HG02610 (cell line): ENCODE data around the gene CAPZA2.
"Not testable (repeated sequence)": the region's sequence is repeated elsewhere in the genome, so short reads cannot be mapped to it uniquely, and the experiment has no call there.

ENCODE experiments used
- ATAC-seq: cut with Tn5 transposase; IDR thresholded peaks from one replicate; pipeline ENCODE4 v1.9.1; 2021; ENCODE audit warnings: mild to moderate bottlenecking, moderate library complexity; ENCODE audit not compliant: unreplicated experiment

CAPZA2 gene

GRCh38 chr7:116912269-116912909 is 50.0 kb downstream of the CAPZA2 start:
- no peak for ATAC-seq

- no peak for ATAC-seq
These were observed 56.3 kb downstream of the CAPZA2 start for GRCh38 chr7:116918704-116919103.

- no peak for ATAC-seq
These were observed 58.0 kb downstream of the CAPZA2 start for GRCh38 chr7:116920359-116920758.

- no peak for ATAC-seq
These were observed 60.2 kb downstream of the CAPZA2 start for GRCh38 chr7:116922545-116922944.

GRCh38 chr7:116924741-116925140 is 62.4 kb downstream of the CAPZA2 start:
- ATAC-seq = no peak

- ATAC-seq = no peak
These were observed 66.6 kb downstream of the CAPZA2 start for GRCh38 chr7:116929021-116929420.

- ATAC-seq = peak; percentile 79
These were observed 67.8 kb downstream of the CAPZA2 start for GRCh38 chr7:116929914-116930913.

- no peak for ATAC-seq
These were observed 70.2 kb downstream of the CAPZA2 start for GRCh38 chr7:116932566-116932965.

GRCh38 chr7:116933465-116933864 is 71.1 kb downstream of the CAPZA2 start:
- ATAC-seq = peak; percentile 50

- no peak for ATAC-seq
These were observed 72.2 kb downstream of the CAPZA2 start for GRCh38 chr7:116934580-116934979.

GRCh38 chr7:116936844-116937243 is 74.5 kb downstream of the CAPZA2 start:
- not testable (repeated sequence) for ATAC-seq

GRCh38 chr7:116938678-116939077 is 76.3 kb downstream of the CAPZA2 start:
- no peak for ATAC-seq

GRCh38 chr7:116940689-116941370 is 78.4 kb downstream of the CAPZA2 start:
- no peak for ATAC-seq

- no peak for ATAC-seq
These were observed 80.1 kb downstream of the CAPZA2 start for GRCh38 chr7:116942504-116942903.

GRCh38 chr7:116948934-116949333 is 86.5 kb downstream of the CAPZA2 start:
- ATAC-seq = no peak

GRCh38 chr7:116949941-116950801 is 87.8 kb downstream of the CAPZA2 start:
- ATAC-seq = no peak

- ATAC-seq = no peak
These were observed 88.5 kb downstream of the CAPZA2 start for GRCh38 chr7:116950889-116951351.

- ATAC-seq = no peak
These were observed 89.2 kb downstream of the CAPZA2 start for GRCh38 chr7:116951366-116952292.

GRCh38 chr7:116952635-116953371 is 90.4 kb downstream of the CAPZA2 start:
- peak; percentile 10 for ATAC-seq
